Measurements from ENCODE around the gene MED12L. TPM values are rescaled to one million over a fixed set of nuclear protein-coding genes. Genes with fewer than 3 reads are reported as not detected.

Gene MED12L
- total RNA-seq, 1 experiment from 2014 or later, result 6.4 TPM

GRCh38 chr3:151147299-151147698 is 61.8 kb downstream of the MED12L start:
- ChIA-PET CTCF (interaction anchor here (3.5 kb wide), 1 partner anchor 139 kb away, joined by 12 read pairs; no protein-coding TSS in a partner anchor), RAD21 (ENCODE audit: low non-redundant PET in 1 of 2, low total read pairs in 2 of 2, uncharacterized antibody in 2 of 2, unreplicated experiment in 2 of 2) (no interaction called here), POLR2A (no interaction called here)
- no peak overlapping the region for H3K4me3 ChIP-seq (replicated peaks in 1 of 2; ENCODE audit: low read depth in 1 of 2, low read length in 2 of 2)
- H3K9ac ChIP-seq (ENCODE audit: low read length), result no peak overlapping the region
- H2AFZ ChIP-seq (ENCODE audit: low read depth, low read length, poor library complexity, severe bottlenecking), result no peak overlapping the region
- no peak for DNase-seq (ENCODE audit: low read depth, low spot score)
- H3K27ac ChIP-seq (ENCODE audit: low read depth, low read length), result no peak overlapping the region
- no TSS peak for BruUV-seq (replicated peaks)
- no peaks in the 10 kb centered on the region for H3K9me3 ChIP-seq (ENCODE audit: control insufficient read depth in 1 of 2, insufficient read depth in 1 of 2, low read depth in 1 of 2, low read length in 2 of 2)
- no peak overlapping the region for H3K4me2 ChIP-seq (ENCODE audit: low read length)
- no peaks in the 10 kb centered on the region for H3K36me3 ChIP-seq (ENCODE audit: control insufficient read depth in 1 of 2, insufficient read depth in 2 of 2, low read length in 2 of 2)
- ATAC-seq, result no peak
- no peaks in the 10 kb centered on the region for H4K20me1 ChIP-seq (ENCODE audit: insufficient read depth)
- intact Hi-C loops (cut with micrococcal nuclease), result loop anchor here (2.0 to 5.0 kb wide), 4 partner anchors 280 to 618 kb away; no protein-coding TSS in a partner anchor
- no peaks in the 10 kb centered on the region for H3K9me2 ChIP-seq (ENCODE audit: insufficient read depth)
- TF ChIP-seq ZFX (IDR thresholded peaks at IDR 0.05), result no peak
- no peak for TF ChIP-seq EZH2 (IDR thresholded peaks at IDR 0.05)
- TF ChIP-seq SIN3A (IDR thresholded peaks at IDR 0.05; ENCODE audit: low read depth), result no peak
- no peak for TF ChIP-seq MAX (IDR thresholded peaks at IDR 0.05)
- TF ChIP-seq ELF1 (IDR thresholded peaks at IDR 0.05; ENCODE audit: borderline replicate concordance, low read depth), result no peak
- TF ChIP-seq JUND (IDR thresholded peaks at IDR 0.05), result no peak
- TF ChIP-seq CEBPB (IDR thresholded peaks at IDR 0.05; ENCODE audit: low read depth), result no peak
- TF ChIP-seq EGR1 (IDR thresholded peaks at IDR 0.05; ENCODE audit: low read depth), result no peak
- no peaks in the 10 kb centered on the region for H3K27me3 ChIP-seq (ENCODE audit: insufficient read depth, low read length)
- H3K79me2 ChIP-seq (ENCODE audit: insufficient read depth, low read length), result no peaks in the 10 kb centered on the region
- peaks cover 6 to 11% of the 10 kb centered on the region in 2 experiments; a peak in 2 of 4 replicates for H3K4me1 ChIP-seq (ENCODE audit: control insufficient read depth in 1 of 2, insufficient read depth in 2 of 2, low read length in 2 of 2)

DNA sequence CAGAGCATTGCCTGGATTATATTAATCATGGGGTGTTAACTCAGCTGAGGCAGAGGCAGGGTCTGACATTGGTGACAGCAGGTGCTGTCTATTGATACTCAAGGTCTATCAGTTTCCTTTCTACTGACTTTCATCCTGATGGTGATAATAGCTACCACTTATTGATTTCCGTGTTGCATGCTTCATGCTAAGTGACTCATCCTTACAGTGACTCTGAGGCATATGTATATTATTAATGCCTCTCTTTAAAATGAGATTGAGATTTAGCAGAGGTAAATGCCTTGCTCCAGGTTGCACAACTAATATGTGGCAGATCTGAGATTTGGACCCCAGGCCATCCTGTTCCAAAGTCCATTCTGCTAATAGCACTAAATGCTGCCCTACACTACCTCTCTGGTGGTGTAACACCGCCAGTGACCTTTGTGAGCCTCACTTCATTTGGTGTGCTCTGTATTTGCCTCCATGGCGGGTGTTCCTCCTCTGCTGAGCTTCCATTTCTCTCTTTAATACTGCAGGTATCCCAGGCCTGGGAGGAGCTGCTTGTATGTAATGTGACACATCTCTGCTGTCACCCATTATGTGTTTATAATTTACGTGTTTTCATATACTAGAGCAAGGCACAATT is 67.1 kb downstream of the MED12L start:
- Histone ChIP-seq H3K36me3 (ENCODE audit: control insufficient read depth in 1 of 2, insufficient read depth in 2 of 2, low read length in 2 of 2) (no peaks in the 10 kb centered on the region), H3K4me2 (ENCODE audit: low read length) (no peak overlapping the region), H3K27me3 (ENCODE audit: insufficient read depth, low read length) (no peaks in the 10 kb centered on the region), H3K27ac (ENCODE audit: low read depth, low read length) (no peak overlapping the region), H3K9me3 (ENCODE audit: control insufficient read depth in 1 of 2, insufficient read depth in 1 of 2, low read depth in 1 of 2, low read length in 2 of 2) (no peaks in the 10 kb centered on the region), H3K4me1 (ENCODE audit: control insufficient read depth in 1 of 2, insufficient read depth in 2 of 2, low read length in 2 of 2) (0 out of 4 replicates have a peak, but pooled peaks cover 0 to 2% of the 10 kb centered on the region in 2 experiments), H3K9me2 (ENCODE audit: insufficient read depth) (no peaks in the 10 kb centered on the region), H3K4me3 (replicated peaks in 1 of 2; ENCODE audit: low read depth in 1 of 2, low read length in 2 of 2) (no peak overlapping the region), H2AFZ (ENCODE audit: low read depth, low read length, poor library complexity, severe bottlenecking) (no peak overlapping the region), H3K9ac (ENCODE audit: low read length) (no peak overlapping the region), H4K20me1 (ENCODE audit: insufficient read depth) (no peaks in the 10 kb centered on the region), H3K79me2 (ENCODE audit: insufficient read depth, low read length) (no peaks in the 10 kb centered on the region)
- DNase-seq (ENCODE audit: low read depth, low spot score) (no peak), ATAC-seq (no peak)
- RAD21 ChIA-PET (ENCODE audit: low non-redundant PET in 1 of 2, low total read pairs in 2 of 2, uncharacterized antibody in 2 of 2, unreplicated experiment in 2 of 2), result no interaction called here
- POLR2A ChIA-PET, result no interaction called here
- BruUV-seq (replicated peaks), result no TSS peak
- CTCF ChIA-PET, result interaction anchor here (1.9 kb wide), 1 partner anchor 11 kb away, joined by 4 read pairs; no protein-coding TSS in a partner anchor
- intact Hi-C loops (cut with micrococcal nuclease), result no loop called here
- TF ChIP-seq RAD21 (IDR thresholded peaks at IDR 0.05; ENCODE audit: low read depth), result no peak
- no peak for TF ChIP-seq ZFX (IDR thresholded peaks at IDR 0.05)
- TF ChIP-seq POLR2A (IDR thresholded peaks at IDR 0.05; ENCODE audit: borderline replicate concordance, extremely low read depth, insufficient read depth, insufficient read length), result no peak
- no peak for TF ChIP-seq CEBPB (IDR thresholded peaks at IDR 0.05; ENCODE audit: low read depth)
- TF ChIP-seq CBX3 (IDR thresholded peaks at IDR 0.05; ENCODE audit: low read depth), result no peak
- TF ChIP-seq ZNF274 (IDR thresholded peaks at IDR 0.05; ENCODE audit: low read depth, low read length), result no peak
- TF ChIP-seq, protein P1, sequence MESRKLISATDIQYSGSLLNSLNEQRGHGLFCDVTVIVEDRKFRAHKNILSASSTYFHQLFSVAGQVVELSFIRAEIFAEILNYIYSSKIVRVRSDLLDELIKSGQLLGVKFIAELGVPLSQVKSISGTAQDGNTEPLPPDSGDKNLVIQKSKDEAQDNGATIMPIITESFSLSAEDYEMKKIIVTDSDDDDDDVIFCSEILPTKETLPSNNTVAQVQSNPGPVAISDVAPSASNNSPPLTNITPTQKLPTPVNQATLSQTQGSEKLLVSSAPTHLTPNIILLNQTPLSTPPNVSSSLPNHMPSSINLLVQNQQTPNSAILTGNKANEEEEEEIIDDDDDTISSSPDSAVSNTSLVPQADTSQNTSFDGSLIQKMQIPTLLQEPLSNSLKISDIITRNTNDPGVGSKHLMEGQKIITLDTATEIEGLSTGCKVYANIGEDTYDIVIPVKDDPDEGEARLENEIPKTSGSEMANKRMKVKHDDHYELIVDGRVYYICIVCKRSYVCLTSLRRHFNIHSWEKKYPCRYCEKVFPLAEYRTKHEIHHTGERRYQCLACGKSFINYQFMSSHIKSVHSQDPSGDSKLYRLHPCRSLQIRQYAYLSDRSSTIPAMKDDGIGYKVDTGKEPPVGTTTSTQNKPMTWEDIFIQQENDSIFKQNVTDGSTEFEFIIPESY (IDR thresholded peaks at IDR 0.05; ENCODE audit: extremely low read depth, insufficient replicate concordance, low read length), result no peak
- no peak for TF ChIP-seq SIN3A (IDR thresholded peaks at IDR 0.05; ENCODE audit: low read depth)
- no peak for TF ChIP-seq EZH2 (IDR thresholded peaks at IDR 0.05)
- TF ChIP-seq TCF7L2 (IDR thresholded peaks at IDR 0.05; ENCODE audit: borderline replicate concordance, extremely low read depth, insufficient read depth, insufficient read length), result no peak
- no peak for TF ChIP-seq CTCF (IDR thresholded peaks at IDR 0.05 in 2 of 3, conservative IDR thresholded peaks at IDR 0.05 in 1 of 3; ENCODE audit: borderline replicate concordance in 1 of 3, insufficient read depth in 1 of 3, low read depth in 2 of 3, low read length in 2 of 3)
- no peak for TF ChIP-seq YY1 (IDR thresholded peaks at IDR 0.05; ENCODE audit: extremely low read depth, insufficient replicate concordance, low read depth, low read length)
